ENCODE data around the gene TBC1D3B. TPM values are rescaled to one million over a fixed set of nuclear protein-coding genes. Genes with fewer than 3 reads are reported as not detected.
"Not testable (repeated sequence)": the region's sequence is repeated elsewhere in the genome, so short reads cannot be mapped to it uniquely, and the experiment has no call there.

TBC1D3B gene
- total RNA-seq, 1 donor from 2014 or later, result 12.9 TPM

DNA sequence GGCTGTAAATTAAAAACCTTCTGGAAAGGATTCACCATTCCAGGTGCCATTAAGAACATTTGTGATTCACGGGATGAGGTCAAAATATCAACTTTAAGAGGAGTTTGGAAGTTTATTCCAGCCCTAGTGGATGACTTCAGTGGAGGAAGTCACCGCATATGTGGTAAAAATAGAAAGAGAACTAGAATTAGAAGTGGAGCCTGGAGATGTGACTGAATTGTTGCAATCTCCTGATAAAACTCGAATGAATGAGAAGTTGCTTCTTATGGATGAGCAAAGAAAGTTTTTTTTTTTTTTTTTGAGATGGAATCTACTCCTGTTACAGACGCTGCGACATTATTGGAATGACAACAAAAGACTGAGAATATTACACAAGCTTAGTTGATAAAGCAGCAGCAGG lies 46.1 kb downstream of the TBC1D3B start:
- intact Hi-C loops (cut with micrococcal nuclease), result no loop called here

DNA sequence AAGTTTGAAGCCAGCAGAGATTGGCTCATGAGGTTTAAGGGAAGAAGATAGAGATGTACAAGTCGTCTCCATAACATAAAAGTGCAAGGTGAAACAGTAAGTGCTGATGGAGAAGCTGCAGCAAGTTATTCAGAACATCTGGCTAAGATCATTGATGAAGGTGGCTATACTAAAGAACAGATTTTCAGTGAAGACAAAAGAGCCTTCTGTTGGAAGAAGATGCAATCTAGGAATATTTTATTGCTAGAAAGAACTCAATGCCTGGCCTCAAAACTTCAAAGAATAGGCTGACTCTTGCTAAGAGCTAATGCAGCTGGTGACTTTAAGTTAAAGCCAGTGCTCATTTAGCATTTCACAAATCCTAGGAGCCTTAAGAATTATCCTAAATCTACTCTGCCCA lies 46.8 kb downstream of the TBC1D3B start:
- intact Hi-C loops (cut with micrococcal nuclease), result no loop called here

DNA sequence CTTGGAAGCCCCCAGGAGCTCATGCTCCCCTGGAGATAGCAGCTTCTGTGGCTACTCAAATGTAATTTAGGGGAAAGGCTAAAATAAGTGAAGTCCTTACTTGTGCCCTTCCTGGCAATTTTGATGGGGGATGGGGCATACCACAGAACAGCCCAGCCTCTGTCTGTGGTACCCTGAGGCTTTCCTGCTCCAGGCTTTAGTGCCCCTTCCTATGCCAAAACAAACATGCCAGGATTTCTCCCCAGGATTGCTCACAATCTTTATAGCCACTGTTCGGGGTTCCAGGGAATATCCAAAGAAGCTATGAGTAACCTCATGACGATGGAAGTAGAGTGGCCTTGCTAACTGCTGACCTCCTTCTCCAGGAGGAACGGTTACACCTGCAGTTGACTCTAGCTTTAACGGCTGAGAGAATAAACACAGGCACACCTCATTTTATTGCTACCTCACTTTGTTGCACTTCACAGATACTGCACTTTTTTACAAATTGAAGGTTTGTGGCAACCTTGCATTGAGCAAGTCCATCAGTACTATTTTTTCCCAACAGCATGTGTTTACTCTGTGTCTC lies 47.9 kb downstream of the TBC1D3B start:
- intact Hi-C loops (cut with micrococcal nuclease), result no loop called here

DNA sequence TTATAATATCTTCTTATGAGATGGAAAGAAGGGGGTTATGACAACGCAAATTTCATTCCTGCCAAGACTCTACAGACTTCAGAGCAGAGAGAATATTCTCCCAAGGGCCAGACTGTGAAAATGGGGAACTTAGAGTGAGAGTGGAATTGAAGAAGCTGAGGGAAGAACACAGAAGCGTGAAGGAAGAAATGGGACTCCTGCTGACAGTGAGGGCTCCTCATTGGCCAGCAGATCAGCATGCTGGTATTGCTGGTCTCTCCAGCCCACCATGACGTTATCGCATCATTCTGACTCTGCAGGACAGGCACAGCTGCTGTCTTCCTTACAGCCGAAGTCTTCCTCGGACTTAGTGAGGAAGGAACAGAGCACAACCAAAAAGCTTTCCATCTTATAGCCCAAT lies 48.5 kb downstream of the TBC1D3B start:
- intact Hi-C loops (cut with micrococcal nuclease), result no loop called here

DNA sequence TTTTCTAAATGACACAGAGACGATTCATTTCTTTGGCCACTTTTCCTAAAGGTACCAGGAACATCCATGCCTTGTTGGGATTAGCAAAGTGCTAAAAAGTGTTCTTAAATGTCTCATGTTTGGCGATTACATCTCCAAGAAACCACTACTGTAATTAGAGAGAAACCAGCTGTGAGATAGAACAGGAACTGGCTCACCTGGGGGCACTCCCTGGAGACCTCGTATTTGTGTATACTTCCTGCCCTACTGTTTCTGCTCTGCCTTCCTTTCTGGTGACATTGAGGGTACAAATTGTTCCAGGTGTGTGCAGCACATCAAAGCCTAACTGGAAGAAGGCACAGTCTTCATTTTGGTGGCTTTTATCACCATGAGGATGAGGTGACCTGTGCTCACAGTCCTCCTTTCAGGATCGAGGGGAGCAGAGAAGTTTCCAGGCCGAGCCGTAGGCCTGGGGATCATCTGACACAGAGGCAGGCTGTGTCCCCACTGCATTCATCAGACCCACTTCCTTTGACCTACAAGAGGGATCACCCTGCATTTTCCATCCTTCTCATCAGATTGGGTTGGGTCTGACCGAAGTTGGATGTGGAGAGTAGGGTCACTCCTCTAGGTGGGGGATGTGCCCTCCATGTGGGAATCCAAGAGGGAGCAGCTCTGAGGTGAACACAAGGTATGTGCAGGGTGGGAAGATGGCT lies 49.1 kb downstream of the TBC1D3B start:
- intact Hi-C loops (cut with micrococcal nuclease), result no loop called here

DNA sequence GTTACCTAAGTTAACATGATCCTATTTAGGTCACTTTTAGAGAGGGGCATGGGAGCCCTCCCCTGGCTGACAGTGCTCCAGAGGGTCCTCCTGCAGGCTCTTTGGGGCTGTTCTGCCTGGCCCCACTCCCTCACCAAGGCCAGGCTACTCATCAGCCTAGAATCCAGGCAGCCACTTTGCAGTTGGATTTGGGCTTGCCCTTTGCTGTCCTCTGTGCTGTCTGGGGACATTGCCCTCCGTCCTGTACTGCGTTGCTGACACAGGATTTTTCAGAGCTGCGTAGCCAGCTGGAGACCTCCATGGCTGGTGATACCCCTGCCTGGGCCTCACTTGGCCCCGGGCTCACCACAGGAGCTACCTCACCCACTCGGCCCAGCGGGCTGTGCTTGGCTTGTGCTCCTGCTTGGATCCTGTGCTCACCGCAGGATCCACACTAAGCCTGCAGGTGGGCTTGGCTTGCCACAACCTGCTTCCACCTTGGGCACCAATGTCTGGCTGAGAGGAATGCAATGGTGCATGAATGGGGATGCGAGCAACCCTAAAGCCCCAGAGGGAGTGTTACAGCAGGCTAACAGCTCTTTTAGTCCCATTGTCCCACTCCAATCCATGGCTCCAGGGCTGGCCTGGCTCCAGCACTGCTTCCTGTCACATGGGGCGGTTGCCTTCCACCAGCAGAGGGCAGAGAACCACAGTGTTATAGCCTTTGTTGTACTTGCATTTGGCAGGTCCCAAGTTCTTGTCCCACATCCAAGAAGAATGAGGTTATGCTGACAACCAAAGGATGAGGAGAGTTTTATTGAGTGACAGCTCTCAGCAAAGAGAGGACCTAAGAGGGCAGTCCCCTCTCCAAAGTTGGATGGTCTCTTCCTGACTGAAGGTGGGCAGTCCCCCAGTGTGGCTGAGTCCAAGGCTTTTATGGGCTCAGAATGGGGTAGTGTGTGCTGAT lies 51.3 kb downstream of the TBC1D3B start:
- intact Hi-C loops (cut with micrococcal nuclease), result no loop called here

DNA sequence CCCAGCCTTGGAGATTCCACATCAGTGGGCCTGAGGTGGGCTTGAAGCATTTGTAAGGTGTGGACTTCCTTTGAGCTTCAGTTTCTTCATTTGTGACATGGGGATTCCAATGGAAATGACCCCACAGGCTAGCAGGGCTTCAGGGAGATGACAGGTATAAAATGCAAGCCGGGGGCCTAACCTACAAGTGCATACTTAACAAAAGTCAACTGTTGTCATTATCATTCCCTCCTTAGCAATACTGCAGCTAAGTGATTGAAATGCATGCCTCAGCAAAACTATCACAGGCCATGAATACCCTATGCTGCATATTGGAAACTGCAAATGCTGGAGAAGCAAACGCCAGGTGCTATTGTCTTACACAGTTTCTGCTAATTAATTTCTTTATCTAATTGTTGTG lies 53.0 kb downstream of the TBC1D3B start:
- intact Hi-C loops (cut with micrococcal nuclease), result no loop called here

DNA sequence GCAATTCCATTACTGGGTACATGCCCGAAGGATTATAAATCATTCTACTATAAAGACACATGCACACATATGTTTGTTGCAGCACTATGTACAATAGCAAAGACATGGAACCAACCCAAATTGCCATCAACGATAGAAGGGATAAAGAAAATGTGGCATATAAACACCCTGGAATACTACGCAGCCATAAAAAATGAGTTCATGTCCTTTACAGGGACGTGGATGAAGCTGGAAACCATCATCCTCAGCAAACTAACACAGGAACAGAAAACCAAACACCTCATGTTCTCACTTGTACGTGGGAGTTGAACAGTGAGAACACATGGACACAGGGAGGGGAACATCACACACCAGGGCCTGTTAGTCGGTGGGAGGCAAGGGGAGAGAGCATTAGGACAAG lies 55.3 kb downstream of the TBC1D3B start:
- intact Hi-C loops (cut with micrococcal nuclease), result not testable (repeated sequence)

DNA sequence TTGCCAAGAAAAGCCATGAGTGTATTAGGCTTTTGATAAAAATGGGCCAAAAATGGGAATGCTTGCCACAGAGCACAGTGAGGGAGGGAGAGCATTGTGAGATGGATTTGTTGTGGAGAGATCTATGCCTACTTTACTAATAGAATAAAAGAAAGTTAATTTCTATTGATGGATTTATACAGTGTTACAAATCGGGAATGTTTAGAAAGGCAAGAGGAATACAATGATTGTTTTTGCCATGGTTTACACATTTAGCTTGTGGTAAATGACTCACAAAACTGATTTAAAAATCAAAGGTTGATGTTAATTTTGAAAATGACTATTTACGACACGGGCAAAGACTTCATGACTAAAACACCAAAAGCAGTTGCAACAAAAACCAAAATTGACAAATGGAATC lies 56.2 kb downstream of the TBC1D3B start:
- intact Hi-C loops (cut with micrococcal nuclease), result no loop called here

DNA sequence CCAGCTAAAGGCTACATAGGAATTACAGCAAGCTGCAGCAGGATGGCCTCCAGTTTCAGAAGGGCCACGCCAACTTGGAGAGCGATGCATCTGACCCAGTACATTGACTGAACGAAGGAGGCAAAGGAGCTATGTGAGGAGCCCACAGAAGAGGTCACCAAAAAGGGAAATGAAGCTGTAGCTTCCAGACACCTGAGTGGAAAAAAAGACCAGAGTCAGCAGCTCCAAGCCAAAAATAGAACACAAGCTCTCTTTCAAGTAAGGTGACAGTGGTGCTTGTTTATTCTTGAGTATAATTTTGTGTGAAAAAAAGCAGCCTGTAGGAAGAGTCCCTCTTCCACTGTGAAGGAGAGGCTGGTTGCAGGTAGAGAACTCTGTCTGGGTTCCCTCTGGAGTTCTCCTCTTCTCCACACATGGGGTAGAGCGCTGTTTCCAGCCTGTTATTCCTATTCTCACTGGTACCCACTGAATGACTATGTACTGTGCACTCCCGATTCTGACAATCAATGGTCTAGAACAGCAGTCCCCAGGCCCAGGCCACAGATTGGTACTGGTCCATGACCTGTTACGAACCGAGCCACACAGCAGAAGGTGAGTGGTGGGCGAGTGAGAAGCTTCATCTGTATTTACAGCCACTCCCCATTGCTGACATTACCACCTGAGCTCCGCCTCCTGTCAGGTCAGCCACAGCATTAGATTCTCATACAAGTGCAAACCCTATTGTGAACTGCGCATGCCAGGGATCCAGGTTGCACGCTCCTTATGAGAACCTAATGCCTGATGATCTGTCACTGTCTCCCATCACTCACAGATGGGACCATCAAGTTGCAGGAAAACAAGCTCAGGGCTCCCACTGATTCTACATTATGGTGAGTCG lies 57.7 kb downstream of the TBC1D3B start:
- intact Hi-C loops (cut with micrococcal nuclease), result loop anchor here (5.0 kb wide), 1 partner anchor 46 kb away; no protein-coding TSS in a partner anchor

DNA sequence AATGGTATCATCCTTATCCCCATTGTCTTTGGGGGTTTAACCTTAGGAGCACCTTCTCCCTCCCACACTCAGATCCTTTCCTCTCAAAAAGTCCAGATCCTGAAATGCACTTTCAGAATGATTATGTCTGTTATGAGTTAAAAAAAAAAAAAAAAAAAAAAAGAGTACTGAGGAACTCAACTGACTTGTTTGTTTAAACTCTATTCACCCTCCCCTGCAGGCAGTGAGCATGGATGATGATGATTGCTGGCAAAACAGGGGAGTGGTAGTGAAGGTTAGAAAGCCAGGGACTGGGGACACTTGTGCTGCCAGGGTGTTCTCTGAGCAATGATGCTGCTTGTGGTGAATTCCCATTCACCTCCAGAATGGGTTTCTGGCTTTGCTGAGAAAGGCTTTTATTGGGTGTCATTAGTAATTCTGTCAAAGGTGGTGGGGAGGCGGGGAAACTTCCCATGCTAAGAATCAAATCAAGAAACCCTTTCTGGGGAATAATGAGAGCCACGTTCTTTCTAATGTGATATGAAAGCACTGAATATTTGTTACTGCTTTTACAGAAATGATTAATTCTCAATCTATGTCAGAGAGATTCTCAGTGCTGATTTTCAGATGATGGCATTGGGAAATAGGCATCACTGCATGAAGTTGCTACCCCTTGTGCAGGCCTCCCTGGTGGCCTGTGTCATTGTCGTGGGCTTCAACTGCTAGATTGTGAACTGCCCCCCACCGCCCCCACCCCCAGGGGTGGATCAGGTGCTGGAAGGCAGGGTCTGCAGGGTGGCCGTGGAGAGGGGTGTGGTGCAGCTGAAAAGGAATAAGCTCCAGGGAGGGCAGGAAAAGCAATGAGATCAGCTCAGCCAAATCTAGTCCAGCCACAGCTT lies 58.7 kb downstream of the TBC1D3B start:
- intact Hi-C loops (cut with micrococcal nuclease), result loop anchor here (5.0 kb wide), 1 partner anchor 45 kb away; no protein-coding TSS in a partner anchor

Other genes starting within 250 kb of the TBC1D3B start
- 6.1 and 6.3 TPM in 2 replicates for gene RDM1, start 245.9 kb downstream of the TBC1D3B start, total RNA-seq
- gene LYZL6, start 232.9 kb downstream of the TBC1D3B start, total RNA-seq, result not detected in 2 replicates
- gene CCL16, start 195.1 kb downstream of the TBC1D3B start, total RNA-seq, result not detected in 2 replicates
- not detected in 2 replicates for gene CCL14, start 189.9 kb downstream of the TBC1D3B start, total RNA-seq
- gene CCL15, start 175.1 kb downstream of the TBC1D3B start, total RNA-seq, result not detected in 2 replicates
- gene CCL23, start 158.7 kb downstream of the TBC1D3B start, total RNA-seq, result not detected in 2 replicates
- gene CCL18, start 112.4 kb downstream of the TBC1D3B start, total RNA-seq, result not detected in 2 replicates
- gene CCL3, start 86.5 kb downstream of the TBC1D3B start, total RNA-seq, result 114 and 123 TPM in 2 replicates
- gene CCL4, start 72.8 kb downstream of the TBC1D3B start, total RNA-seq, result 101 and 115 TPM in 2 replicates
- gene CCL3L1, start 20.1 kb upstream of the TBC1D3B start, total RNA-seq, result 3.8 and 6.9 TPM in 2 replicates
- gene CCL4L2, start 34.4 kb upstream of the TBC1D3B start, total RNA-seq, result 10.2 and 10.8 TPM in 2 replicates
- 0.69 and 2.6 TPM in 2 replicates for gene TBC1D3I, start 87.9 kb upstream of the TBC1D3B start, total RNA-seq
- not detected in 2 replicates for gene TBC1D3G, start 147.2 kb upstream of the TBC1D3B start, total RNA-seq
- not detected in 2 replicates for gene TBC1D3H, start 211.8 kb upstream of the TBC1D3B start, total RNA-seq